Measurements from ENCODE around the gene PERM1. TPM values are rescaled to one million over a fixed set of nuclear protein-coding genes. Genes with fewer than 3 reads are reported as not detected.

PERM1 gene
- total and polyA plus RNA-seq, 2 of the 13 experiments (the other 11 are each of a cell fraction or from before 2014, with no cell fraction given), result 0.04 to 0.29 TPM

DNA sequence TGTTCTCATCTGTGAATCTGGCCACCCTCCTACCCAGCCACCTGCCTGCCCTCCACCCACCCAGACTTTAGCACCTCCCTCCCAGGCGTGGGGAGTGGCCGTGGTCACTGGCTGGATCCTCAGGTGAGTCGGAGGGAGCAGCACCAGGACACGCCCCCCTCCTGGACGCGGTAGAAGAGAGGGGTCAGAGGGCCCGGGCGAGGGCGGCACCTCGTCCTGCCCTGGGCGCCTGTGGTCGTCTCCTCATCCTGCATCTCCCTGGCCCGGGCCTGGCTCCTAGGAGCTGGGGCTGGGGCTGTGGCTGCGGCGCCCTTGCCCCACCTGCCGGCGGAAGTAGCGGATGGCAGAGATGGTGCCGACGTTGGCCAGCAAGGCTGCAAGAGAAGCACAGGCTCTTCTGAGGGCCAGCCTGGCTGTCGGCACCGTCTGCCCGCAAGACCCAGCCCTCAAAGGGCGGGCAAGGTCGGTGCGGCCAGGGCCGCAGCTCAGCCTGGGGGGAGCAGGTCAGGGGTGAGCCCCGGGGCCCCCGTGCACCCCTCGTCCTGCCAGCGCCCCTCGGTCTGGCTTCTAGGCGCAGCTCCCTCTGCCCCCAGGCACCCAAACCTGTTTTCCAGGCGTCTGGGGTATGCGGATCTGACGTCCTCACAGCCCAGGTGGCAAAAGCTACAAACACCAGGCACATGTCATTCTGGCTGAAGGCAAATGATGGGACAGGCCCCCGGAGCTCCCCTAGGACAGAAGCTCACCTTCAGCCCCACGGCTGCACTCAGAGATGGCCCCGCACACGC, 5.8 kb downstream of the PERM1 start (continued):
- TF ChIP-seq, protein P1, sequence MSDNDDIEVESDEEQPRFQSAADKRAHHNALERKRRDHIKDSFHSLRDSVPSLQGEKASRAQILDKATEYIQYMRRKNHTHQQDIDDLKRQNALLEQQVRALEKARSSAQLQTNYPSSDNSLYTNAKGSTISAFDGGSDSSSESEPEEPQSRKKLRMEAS (IDR thresholded peaks at IDR 0.05), result no peak
- TF ChIP-seq STAG1 (CRISPR knock-in tag; IDR thresholded peaks at IDR 0.05) (peak; percentile 71), DPF2 (CRISPR knock-in tag; IDR thresholded peaks at IDR 0.05; ENCODE audit: borderline replicate concordance, low read depth) (no peak), HNRNPLL (IDR thresholded peaks at IDR 0.05; ENCODE audit: low read depth, low read length, poor library complexity, severe bottlenecking) (peak; percentile 74), CERS6 (CRISPR knock-in tag; IDR thresholded peaks at IDR 0.05) (no peak), ZFYVE20 (CRISPR knock-in tag; IDR thresholded peaks at IDR 0.05; ENCODE audit: borderline replicate concordance, low read depth) (no peak), ZNF3 (CRISPR knock-in tag; IDR thresholded peaks at IDR 0.05) (no peak), DBP (CRISPR knock-in tag; IDR thresholded peaks at IDR 0.05; ENCODE audit: not compliant biosample characterization) (no peak), MZF1 (CRISPR knock-in tag; IDR thresholded peaks at IDR 0.05; ENCODE audit: borderline replicate concordance) (no peak), CSRNP1 (CRISPR knock-in tag; IDR thresholded peaks at IDR 0.05) (no peak), SAP130 (CRISPR knock-in tag; IDR thresholded peaks at IDR 0.05; ENCODE audit: low read depth) (peak; percentile 63), ARHGAP35 (CRISPR knock-in tag; IDR thresholded peaks at IDR 0.05; ENCODE audit: borderline replicate concordance) (no peak), MEIS1 (CRISPR knock-in tag; IDR thresholded peaks at IDR 0.05; ENCODE audit: borderline replicate concordance) (peak; percentile 50; the same call in 1 of the 2 replicates), KDM5A (IDR thresholded peaks at IDR 0.05; ENCODE audit: borderline replicate concordance, low read length) (no peak), RFXAP (CRISPR knock-in tag; IDR thresholded peaks at IDR 0.05; ENCODE audit: borderline replicate concordance) (no peak), NFE2 (CRISPR knock-in tag; IDR thresholded peaks at IDR 0.05) (no peak), ZFP36L1 (CRISPR knock-in tag; IDR thresholded peaks at IDR 0.05) (no peak), ZNF749 (CRISPR knock-in tag; IDR thresholded peaks at IDR 0.05; ENCODE audit: borderline replicate concordance) (no peak), ZBTB21 (CRISPR knock-in tag; IDR thresholded peaks at IDR 0.05) (no peak)
- TF ChIP-seq, protein P2, sequence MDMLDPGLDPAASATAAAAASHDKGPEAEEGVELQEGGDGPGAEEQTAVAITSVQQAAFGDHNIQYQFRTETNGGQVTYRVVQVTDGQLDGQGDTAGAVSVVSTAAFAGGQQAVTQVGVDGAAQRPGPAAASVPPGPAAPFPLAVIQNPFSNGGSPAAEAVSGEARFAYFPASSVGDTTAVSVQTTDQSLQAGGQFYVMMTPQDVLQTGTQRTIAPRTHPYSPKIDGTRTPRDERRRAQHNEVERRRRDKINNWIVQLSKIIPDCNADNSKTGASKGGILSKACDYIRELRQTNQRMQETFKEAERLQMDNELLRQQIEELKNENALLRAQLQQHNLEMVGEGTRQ (IDR thresholded peaks at IDR 0.05; ENCODE audit: low read depth, low read length), result no peak
- TF ChIP-seq, protein P2 (CRISPR knock-in tag; IDR thresholded peaks at IDR 0.05; ENCODE audit: borderline replicate concordance), result no peak
- TF ChIP-seq, protein P3, sequence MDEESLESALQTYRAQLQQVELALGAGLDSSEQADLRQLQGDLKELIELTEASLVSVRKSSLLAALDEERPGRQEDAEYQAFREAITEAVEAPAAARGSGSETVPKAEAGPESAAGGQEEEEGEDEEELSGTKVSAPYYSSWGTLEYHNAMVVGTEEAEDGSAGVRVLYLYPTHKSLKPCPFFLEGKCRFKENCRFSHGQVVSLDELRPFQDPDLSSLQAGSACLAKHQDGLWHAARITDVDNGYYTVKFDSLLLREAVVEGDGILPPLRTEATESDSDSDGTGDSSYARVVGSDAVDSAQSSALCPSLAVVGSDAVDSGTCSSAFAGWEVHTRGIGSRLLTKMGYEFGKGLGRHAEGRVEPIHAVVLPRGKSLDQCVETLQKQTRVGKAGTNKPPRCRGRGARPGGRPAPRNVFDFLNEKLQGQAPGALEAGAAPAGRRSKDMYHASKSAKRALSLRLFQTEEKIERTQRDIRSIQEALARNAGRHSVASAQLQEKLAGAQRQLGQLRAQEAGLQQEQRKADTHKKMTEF (CRISPR knock-in tag; IDR thresholded peaks at IDR 0.05), result peak; percentile 28; the same call in 1 of the 2 replicates
